DND-41 (cell line): ENCODE measurements around the gene BICDL1.

Experiments used
- EZH2 ChIP-seq: IDR thresholded peaks from 3 replicates; pipeline ENCODE4 v1.6.1; 2012; ENCODE audit warnings: borderline replicate concordance, low read depth, mild to moderate bottlenecking, moderate library complexity, low read length, inconsistent platforms; ENCODE audit not compliant: severe bottlenecking
- TF ChIP-seq, protein P1 (sequence below): IDR thresholded peaks from 2 replicates; pipeline ENCODE4 v1.5.1; 2012; ENCODE audit warnings: borderline replicate concordance, low read length, moderate library complexity, mild to moderate bottlenecking; ENCODE audit not compliant: poor library complexity, severe bottlenecking; ENCODE audit errors: extremely low read depth

DNA sequence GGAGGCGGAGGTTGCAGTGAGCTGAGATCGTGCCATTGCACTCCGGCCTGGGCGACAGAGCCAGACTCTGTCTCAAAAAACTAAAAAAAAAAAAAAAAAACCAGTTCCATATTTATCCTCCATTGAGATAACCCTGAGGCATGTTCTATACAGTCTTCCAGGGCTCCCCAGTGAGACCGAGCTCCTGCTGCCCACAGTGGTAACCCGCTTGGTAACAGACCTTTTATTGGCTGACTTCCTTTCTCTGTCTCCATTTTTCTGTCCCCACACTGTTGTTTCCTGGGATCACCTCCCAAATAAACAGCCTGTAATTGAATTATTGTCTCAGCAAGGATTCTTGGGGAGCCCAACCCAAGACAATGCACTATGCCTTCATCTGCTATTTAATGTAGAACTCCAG lies 42.8 kb upstream of the BICDL1 start:
- TF ChIP-seq, protein P1, sequence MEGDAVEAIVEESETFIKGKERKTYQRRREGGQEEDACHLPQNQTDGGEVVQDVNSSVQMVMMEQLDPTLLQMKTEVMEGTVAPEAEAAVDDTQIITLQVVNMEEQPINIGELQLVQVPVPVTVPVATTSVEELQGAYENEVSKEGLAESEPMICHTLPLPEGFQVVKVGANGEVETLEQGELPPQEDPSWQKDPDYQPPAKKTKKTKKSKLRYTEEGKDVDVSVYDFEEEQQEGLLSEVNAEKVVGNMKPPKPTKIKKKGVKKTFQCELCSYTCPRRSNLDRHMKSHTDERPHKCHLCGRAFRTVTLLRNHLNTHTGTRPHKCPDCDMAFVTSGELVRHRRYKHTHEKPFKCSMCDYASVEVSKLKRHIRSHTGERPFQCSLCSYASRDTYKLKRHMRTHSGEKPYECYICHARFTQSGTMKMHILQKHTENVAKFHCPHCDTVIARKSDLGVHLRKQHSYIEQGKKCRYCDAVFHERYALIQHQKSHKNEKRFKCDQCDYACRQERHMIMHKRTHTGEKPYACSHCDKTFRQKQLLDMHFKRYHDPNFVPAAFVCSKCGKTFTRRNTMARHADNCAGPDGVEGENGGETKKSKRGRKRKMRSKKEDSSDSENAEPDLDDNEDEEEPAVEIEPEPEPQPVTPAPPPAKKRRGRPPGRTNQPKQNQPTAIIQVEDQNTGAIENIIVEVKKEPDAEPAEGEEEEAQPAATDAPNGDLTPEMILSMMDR, result no peak
- no peak for TF ChIP-seq EZH2
